Medulla oblongata (tissue), 1 donor: ENCODE data around the gene PCBP1.
A peak's percentile ranks its signal among the peaks of the same experiment; 100 is the strongest.
"Not testable (repeated sequence)": the region's sequence is repeated elsewhere in the genome, so short reads cannot be mapped to it uniquely, and the experiment has no call there.

Source experiments
- DNase-seq: peaks from one replicate; pipeline ENCODE4 v3.0.0-alpha.2; 2015; ENCODE audit errors: extremely low spot score

Gene PCBP1

GRCh38 chr2:70098032-70098431 is 10.8 kb downstream of the PCBP1 start:
- no peak for DNase-seq

- DNase-seq, result no peak
Observed at GRCh38 chr2:70099270-70099669, 12.0 kb downstream of the PCBP1 start.

- DNase-seq, result no peak
Observed at GRCh38 chr2:70101174-70101573, 13.9 kb downstream of the PCBP1 start.

- not testable (repeated sequence) for DNase-seq
Observed at GRCh38 chr2:70101686-70102085, 14.4 kb downstream of the PCBP1 start.

- DNase-seq, result not testable (repeated sequence)
Observed at GRCh38 chr2:70102323-70102905, 15.1 kb downstream of the PCBP1 start.

GRCh38 chr2:70103531-70104061 is 16.3 kb downstream of the PCBP1 start:
- DNase-seq, result peak; percentile 5

GRCh38 chr2:70104231-70105111 is 17.2 kb downstream of the PCBP1 start:
- peak; percentile 74 for DNase-seq

GRCh38 chr2:70106138-70106537 is 18.9 kb downstream of the PCBP1 start:
- DNase-seq, result not testable (repeated sequence)

GRCh38 chr2:70110397-70110796 is 23.1 kb downstream of the PCBP1 start:
- DNase-seq, result not testable (repeated sequence)

GRCh38 chr2:70111752-70112591 is 24.7 kb downstream of the PCBP1 start:
- no peak for DNase-seq

GRCh38 chr2:70113359-70114070 is 26.2 kb downstream of the PCBP1 start:
- DNase-seq, result no peak

- DNase-seq, result peak; percentile 73
Observed at GRCh38 chr2:70115646-70116442, 28.6 kb downstream of the PCBP1 start.

- peak; percentile 57 for DNase-seq
Observed at GRCh38 chr2:70116936-70117552, 29.8 kb downstream of the PCBP1 start.

- peak; percentile 89 for DNase-seq
Observed at GRCh38 chr2:70118798-70119454, 31.6 kb downstream of the PCBP1 start.

GRCh38 chr2:70121627-70122372 is 34.5 kb downstream of the PCBP1 start:
- DNase-seq, result peak; percentile 23

- no peak for DNase-seq
Observed at GRCh38 chr2:70122470-70122869, 35.2 kb downstream of the PCBP1 start.

GRCh38 chr2:70123051-70123828 is 36.0 kb downstream of the PCBP1 start:
- peak; percentile 72 for DNase-seq

- no peak for DNase-seq
Observed at GRCh38 chr2:70123829-70124116, 36.5 kb downstream of the PCBP1 start.
